NK-92 (cell line): Measurements from ENCODE around the gene CEP72.
"Not testable (repeated sequence)": the region's sequence is repeated elsewhere in the genome, so short reads cannot be mapped to it uniquely, and the experiment has no call there.

Source experiments
- DNase-seq: peaks from one replicate; lab custom pipeline; 2025; ENCODE audit not compliant: unreplicated experiment; lab: John Stamatoyannopoulos, UW

Gene CEP72

DNA sequence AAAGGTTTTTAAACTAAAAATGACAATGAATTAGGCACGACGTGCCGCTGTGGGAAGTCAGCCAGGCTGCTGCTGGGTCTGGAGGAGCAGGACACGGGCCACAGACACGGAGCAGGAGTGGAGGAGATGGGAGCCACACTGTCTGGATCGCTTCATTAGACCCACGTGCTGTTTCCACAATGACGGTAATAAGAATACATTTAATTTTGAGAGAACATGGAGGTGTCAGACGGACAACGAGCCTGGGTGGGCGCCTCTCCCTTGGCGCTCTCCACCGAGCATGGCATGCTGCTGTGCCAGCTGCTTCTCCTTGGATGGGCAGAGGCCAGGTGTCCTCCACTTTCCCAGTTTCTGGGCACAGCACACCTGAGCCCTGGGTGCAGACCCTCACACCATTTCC lies 68.7 kb downstream of the CEP72 start:
- DNase-seq = not testable (repeated sequence)

DNA sequence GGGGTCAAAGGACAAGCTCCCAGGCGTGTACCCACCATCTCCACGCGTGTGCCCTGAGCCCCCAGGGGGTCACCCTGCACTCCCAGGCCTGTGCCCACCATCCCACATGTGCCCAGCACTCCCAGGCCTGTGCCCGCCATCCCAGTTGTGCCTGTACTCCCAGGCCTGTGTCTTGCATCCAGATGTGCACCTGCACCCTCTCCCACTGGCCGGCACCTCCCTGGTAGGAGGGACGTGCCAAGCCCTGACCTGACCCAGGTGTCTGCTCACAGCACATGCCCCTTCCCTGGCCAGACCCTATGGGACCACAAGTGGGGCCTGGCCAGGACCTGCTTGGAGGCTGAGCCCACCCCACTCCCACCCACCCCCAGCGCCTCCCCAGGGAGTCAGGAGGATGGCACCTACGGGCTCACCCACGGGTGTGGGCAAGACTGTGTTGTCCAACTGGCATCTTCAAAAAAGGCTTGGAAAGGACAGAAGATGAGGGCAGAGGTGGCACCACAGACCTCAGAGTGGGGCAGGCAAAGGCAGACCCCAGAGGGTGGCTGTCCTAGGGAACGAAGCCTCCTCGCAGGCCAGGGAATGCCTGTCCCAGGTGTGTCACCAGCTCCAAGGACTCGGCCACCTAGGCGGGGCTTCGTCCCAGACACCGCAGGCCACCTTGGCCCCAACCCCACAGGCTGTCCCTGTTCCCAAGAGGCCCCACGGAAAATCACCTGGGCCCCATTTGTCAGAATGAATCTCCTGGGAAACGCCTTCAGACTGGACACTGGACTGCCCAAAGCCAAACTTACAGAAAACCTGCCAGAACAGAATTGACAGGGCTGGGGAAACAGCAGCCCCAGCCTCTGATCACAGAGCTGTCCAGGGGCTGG lies 69.4 kb downstream of the CEP72 start:
- DNase-seq = not testable (repeated sequence)

DNA sequence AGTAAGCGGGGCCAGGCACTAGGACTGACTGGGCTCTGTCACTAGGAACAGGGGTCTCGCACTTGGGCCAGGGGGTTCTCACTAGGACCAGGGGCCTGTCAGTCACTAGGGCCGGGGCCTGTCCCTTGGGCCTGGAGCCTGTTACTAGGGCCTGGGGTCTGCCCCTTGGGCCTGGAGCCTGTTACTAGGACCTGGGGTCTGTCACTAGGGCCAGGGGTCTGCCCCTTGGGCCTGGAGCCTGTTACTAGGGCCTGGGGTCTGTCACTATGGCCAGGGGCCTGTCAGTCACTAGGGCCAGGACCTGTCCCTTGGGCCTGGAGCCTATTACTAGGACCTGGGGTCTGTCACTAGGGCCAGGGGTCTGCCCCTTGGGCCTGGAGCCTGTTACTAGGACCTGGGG lies 70.1 kb downstream of the CEP72 start:
- not testable (repeated sequence) for DNase-seq

DNA sequence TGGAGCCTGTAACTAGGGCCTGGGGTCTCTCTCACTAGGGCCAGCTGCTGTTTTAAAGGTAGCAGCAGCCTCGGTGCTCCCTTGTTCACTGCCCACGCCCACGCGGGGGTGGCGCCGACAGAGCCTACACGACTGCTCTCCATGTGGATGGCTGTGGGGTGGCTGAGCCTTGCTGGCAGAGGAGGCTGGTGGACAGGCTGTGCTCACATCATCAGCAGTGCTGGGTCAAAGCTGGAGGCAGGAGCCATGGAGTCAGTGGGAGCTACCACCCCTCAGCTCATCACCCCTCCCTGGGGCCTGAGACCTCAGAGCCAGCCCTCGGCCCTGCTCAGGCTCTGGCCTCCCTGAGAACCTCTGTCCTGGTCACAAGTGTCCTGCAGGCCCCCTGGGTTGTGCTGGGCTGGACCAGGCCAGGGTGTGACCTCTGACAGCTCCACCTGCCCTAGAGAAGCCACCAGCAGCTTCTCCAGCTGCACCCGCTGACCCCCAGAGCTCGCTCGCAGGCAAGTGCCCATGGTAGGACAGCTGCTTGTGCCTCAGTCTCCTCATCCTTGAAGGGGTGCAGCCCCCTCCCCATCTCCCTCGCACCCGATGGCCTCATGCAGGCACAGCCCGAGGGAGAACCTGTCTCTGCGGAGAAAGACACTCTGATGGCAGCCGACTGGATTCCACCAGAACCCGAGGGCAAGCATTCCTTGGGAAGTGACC lies 70.7 kb downstream of the CEP72 start:
- DNase-seq = not testable (repeated sequence)

DNA sequence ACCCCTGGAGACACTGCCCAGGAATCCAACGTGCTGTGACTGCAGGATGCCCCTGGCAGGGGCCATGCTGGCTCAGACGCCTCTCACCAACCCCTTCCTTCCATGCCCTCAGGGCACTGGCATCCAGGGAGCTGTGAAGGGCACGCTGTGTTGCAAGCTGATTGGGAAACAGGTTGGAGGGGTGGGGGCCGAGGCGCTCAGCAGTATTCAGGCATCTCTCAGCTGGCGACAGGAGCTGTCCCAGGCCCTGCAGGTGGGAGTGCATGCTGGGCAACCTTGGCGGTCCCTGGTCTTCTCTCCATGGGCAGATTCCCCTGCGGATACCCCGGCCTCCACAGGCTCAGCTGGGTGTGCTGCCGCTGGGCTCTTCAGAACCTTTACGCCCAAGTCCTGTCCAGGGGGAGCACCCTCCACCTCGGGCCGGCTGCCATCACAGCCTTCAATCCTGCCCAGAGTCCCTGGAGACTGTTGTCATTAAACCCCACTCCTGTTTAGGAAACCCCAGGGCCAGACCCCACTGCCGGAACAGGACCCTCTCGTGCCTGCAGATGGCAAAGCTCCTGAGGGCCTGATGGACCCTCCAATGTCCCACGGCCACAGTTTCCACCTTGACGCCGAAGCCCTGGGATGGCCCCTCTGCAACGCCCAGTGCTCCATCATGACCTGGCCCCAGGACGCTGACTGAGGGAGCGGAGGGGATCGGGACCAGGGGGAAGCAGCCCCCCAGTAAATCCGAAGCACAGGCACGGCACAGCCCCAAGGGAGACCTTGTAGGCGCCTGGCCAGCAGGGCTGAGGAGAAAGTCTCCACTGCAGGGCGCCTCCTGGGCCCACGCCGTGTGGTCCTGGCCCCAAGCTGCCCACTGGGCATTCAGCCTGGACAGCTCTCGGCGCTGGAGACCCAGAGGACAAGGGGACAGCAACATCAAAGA lies 71.7 kb downstream of the CEP72 start:
- DNase-seq = no peak

DNA sequence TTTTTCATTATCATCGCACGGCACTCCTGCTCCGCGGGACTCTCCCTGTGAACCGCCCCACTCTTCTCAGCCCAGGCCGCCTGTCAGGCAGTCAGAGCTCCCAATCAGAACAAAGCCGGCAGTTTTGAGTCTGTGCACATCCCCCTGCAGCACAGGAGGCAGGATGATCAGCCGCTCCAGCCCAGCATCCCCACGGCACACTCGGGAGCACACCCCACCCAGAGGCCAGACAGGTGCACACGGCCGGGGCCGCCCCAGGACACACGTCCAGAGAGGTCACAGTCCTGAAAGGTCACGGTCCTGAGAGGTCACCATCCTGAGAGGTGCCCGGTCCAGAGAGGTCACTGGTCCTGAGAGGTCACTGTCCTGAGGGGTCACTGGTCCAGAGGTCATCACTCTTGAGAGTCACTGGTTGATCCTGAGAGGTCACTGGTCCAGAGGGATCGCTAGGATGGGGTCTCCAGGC lies 72.6 kb downstream of the CEP72 start:
- DNase-seq = no peak

DNA sequence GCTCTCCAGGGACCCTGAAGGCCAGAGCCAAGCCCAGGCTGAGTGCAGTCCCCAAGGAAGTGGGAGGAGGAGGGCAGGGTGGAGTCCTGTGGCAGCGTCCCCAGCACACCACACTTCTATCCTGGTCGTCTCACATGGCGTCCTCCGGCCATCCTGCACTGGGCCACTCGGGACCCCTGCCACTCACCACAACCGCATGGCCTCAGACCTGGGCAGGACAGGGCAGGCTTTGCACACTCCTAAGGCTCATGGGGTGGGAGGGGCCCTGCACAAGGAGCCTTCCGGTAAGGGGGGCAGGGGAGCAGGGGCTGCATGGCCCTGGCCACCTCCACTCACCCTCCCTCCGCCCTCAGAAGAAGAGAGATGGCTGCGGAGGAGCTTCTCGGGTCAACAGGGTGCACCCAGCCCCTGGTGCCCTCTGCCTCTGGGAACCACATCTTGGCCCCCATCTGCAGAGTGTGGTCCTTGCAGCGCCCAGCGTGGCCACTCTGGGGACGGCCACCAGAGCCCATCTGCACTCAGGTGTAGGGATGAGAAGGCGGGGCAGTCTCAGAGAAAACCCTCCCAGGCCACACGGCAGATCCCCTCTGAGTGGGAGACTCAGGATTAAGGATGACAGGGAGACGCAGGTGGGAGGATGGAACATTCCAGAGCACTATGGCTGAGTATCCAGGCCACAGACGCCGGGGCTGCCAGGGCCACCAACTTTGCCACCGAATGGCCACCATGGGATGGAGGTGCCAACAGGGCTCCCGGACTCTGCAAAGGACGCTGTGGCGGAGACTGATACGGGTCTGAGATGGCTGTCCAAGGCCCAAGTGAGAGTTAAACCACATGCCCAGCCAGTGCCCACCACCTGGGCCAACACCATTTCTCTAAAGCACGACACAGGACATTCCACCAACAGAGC lies 73.4 kb downstream of the CEP72 start:
- DNase-seq = no peak

DNA sequence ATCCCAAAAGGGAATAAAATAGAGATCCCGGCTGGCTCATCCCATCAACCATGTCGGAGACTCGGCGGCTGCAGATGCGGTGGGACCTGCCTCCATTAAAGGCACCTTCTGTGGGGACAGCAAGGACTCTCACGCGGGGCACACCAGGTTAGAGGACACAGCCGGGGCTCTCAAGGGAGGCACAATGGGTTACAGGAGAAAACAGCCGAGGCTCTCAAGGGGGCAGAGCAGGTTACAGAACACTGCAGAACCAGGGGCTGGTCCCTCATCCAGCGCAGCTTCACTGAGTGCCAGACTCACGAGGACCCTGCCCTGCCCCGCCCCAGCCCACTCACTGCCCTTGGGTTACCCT lies 74.0 kb downstream of the CEP72 start:
- DNase-seq = not testable (repeated sequence)

DNA sequence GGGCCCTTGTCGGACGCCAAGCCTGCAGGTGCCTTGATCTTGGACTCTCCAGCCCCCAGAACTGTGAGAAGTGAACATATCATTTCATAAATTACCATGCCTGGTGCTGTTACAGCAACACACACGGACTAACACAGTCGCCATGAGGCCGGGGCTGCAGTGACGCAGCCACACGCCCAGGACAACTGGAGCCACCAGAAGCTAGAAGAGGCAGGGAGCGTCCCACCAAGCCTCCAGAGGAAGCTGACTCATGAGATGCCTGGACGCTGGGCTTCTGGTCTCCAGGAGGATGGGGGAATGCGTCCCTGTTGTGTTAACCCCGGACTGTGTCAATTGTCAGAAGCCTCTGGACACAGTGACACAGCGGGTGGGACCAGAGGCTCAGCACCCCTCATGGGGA lies 74.8 kb downstream of the CEP72 start:
- not testable (repeated sequence) for DNase-seq

DNA sequence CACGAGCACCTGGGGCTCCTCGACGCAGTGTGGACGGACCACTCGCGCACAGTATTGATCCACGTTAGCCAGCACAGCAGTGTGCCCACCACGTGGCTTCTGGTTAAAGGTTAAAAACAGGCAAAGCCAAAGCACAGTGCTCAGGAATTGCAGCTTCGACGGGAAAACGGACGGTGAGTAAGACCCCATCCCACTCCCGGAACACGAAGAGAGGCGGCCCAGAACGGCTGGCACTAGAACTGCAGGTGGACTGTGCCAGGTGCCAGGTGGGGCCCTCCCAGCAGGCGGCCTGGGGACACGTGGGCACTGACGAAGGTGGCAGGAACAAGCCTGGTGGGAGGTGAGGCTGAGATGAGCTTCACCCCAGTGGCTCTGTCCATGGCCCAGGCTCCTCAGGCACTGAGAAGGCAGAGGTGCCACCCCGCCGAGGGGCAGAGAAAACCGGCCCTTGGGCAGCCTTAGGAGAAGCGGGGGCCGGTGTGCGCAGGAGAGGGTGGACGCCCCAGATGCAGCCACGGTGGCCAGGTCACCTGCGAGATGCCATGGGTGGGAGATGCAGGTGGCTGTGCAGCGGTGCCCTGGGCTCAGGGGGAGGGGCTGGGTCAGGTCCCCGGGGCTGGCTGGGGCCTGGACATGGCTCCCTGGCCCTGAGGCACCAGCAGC lies 76.3 kb downstream of the CEP72 start:
- not testable (repeated sequence) for DNase-seq

DNA sequence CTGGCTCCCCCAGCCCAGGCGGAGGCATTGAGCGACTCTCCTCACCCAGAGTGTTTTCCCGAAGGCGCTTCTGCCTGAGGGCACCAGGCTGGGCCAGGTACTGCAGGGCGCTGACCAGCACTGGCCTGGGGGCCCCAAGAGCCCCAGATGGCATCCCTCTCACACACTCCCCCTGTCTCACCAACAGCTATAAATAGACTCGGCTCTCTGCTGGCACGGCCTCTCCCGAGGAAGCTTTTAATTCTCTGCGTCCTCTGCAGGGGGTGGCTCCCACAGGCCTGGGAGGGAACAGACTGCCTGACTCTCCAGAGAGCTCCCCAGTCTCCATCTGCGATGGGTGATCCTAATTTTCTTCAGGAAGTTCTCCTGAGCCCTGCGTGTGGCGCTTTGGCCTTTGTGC lies 78.2 kb downstream of the CEP72 start:
- not testable (repeated sequence) for DNase-seq

DNA sequence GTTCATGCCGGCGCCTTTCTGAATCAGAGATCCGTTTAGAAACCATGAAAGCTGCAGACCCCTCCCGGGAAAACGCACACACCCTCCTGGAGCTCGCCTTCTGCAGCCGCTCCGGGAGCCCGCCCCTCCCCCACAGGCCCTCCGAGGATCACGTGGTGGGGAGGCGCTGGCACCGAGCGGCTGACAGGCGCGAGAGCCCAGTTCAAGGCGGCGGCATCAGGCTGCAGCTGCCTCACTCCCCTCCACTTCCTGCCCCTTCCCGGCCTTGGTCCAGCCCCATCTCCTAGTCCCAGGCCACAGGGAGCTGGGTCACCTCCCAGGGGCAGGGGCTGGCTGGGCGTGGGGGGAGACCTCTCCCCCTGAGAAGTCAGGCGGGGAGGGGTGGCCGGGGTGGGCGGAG lies 78.9 kb downstream of the CEP72 start:
- DNase-seq = not testable (repeated sequence)

DNA sequence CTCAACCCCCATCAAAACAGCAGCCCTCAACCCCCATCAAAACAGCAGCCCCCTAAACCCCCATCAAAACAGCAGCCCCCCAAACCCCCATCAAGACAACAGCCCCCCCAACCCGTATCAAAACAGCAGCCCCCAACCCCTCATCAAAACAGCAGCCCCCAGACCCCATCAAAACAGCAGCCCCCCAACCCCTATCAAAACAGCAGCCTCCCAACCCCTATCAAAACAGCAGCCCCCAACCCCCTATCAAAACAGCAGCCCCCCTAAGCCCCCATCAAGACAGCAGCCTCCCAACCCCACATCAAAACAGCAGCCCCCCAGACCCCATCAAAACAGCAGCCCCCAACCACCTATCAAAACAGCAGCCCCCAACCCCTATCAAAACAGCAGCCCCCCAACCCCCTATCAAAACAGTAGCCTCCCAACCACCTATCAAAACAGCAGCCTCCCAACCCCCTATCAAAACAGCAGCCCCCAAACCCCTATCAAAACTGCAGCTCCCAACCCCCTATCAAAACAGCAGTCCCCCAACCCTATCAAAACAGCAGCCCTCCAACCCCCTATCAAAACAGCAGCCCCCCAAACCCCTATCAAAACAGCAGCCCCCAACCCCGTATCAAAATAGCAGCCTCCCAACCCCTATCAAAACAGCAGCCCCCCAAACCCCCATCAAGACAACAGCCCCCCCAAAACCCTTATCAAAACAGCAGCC lies 79.8 kb downstream of the CEP72 start:
- no peak for DNase-seq

DNA sequence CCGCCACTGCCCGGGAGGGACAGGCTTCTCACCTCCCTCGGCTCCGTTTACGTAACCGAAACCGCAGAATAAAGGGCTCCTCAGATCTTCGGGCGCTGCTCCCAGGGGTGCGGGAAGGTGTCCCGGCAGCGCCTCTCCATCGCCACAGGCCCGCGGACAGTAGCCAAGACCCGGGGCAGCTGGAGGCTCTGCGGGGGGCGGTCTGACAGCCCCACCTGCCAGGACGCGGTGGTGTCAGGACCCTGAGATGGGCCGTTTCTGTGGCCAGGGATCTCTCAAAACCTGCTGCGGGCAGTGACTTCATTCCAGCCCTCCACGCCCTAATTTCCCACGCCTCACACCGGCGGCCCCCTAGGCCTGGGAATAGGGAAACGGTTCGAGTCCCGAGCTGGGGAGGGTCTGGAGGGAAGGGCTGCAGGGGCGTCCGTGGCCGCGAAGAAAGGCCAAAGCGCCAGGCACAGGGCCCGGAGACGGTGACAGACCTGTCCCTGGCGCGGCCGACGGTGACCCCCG lies 80.4 kb downstream of the CEP72 start:
- not testable (repeated sequence) for DNase-seq

DNA sequence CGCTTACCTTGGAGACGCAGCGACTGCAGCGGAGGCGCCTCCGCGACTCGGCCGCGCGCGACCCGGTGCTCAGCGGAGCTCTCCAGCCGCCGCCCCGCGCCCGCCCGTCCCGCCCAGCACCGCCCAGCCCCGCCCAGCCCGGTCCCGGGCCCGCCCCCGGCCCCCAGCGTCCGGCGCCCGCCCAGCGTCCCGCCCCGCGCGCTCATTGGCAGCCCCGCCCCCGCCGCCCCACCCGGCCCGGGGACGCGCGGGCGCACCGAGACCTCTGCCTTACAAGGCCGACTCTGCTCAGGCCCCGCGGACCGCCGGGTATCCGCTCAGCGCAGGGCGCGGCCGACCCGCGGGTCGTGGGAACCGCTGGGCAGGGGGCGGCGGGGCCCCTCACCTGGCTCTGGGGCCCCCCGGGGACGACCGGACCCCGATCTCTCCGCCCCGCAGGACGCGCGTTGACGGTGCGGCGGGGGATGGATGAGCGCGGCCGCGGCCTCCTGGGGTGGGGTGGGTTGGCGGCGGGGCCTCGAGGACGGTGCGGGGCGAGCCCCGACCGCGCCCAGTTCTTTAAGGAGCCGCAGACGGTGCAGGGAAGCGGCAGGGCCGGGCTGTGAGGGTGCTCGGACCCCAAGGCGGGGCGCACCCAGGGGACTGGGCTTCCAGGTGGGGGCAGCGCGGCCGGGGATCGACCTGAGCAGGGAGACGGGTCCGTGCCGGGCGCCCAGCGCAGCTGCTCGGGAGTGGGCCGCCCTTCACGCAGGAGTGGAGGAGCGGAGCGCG lies 81.3 kb downstream of the CEP72 start, which contains the start of gene TPPP:
Gene TPPP, minus strand, starts transcription at position 82 of the 771 bp plus-strand sequence. CDS start 15,292 bp downstream, outside the sequence.
- DNase-seq = not testable (repeated sequence)

DNA sequence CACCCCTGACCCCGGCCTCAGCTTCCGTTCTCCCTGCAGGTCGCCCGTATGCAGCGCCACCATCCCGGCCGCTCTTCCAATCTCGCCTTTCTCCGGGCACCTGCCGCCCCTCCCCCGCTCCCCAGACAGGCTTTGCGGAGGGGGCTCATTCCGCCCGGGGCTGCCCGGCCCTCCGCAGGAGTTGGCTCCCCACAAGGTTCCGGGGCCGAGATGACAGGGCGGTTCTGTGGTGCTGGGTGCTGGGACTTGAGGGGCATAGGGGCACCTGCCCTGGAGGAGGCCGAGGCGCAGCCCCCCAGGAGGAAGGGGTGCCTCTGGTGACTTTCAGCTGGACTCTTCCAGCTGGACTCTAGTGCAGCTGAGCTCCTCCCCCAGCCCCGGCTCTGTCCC lies 81.9 kb downstream of the CEP72 start:
- not testable (repeated sequence) for DNase-seq

DNA sequence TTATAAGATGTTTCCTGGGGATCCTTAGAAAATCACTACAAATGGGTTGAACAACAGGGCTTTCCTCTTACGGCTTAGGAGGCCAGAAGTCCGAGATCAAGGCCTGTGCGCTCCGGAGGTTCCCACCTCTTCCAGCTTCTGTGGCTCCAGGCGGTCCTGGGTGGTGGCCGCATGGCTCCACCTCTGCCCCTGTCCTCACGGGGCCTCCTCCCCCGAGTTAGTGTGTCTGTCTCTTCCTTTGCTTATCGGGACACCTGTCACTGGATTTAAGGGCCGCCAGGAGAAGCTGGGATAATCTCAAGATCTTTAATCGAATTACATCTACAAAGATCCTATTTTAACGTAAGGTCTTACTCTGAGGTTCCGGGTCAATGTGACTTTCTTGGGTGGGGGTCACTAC lies 83.3 kb downstream of the CEP72 start:
- not testable (repeated sequence) for DNase-seq

DNA sequence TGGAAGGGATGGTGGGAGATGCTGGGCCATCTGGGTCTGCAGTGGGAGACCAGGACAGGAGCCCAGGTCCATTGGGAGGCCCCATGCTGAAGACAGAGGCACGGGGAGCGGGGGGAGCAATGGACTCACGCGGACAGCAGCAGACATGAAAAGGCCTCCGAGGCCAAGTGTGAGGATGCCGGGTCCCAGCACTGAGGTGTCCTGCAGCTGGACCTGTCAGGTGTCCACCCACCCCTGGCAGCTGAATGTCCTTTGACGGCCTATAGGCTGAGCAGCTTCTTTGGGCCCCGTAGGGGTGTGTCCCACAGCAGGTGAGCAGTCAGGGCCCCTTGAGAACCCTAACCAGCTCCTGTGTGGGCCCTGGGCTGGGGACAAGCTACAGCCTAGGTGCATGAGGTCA lies 84.1 kb downstream of the CEP72 start:
- DNase-seq = not testable (repeated sequence)
